ENCODE results near the gene MPRIP.

The MPRIP gene

GRCh38 chr17:17111401-17112393 lies 69.4 kb downstream of the MPRIP start:
- DNase-seq, result no peak

GRCh38 chr17:17112628-17113200 lies 70.5 kb downstream of the MPRIP start:
- DNase-seq, result no peak

- no peak for DNase-seq
These were observed 72.5 kb downstream of the MPRIP start for GRCh38 chr17:17114592-17115225.

GRCh38 chr17:17115620-17116019 lies 73.4 kb downstream of the MPRIP start:
- DNase-seq, result no peak

- DNase-seq, result no peak
These were observed 74.1 kb downstream of the MPRIP start for GRCh38 chr17:17116406-17116805.

GRCh38 chr17:17117923-17118322 lies 75.7 kb downstream of the MPRIP start:
- DNase-seq, result no peak

GRCh38 chr17:17118399-17118798 lies 76.1 kb downstream of the MPRIP start:
- DNase-seq, result no peak

GRCh38 chr17:17119106-17119505 lies 76.8 kb downstream of the MPRIP start:
- no peak for DNase-seq

GRCh38 chr17:17119533-17119932 lies 77.3 kb downstream of the MPRIP start:
- DNase-seq, result no peak

GRCh38 chr17:17120294-17120693 lies 78.0 kb downstream of the MPRIP start:
- no peak for DNase-seq

- no peak for DNase-seq
These were observed 78.4 kb downstream of the MPRIP start for GRCh38 chr17:17120701-17121100.

- DNase-seq, result no peak
These were observed 78.9 kb downstream of the MPRIP start for GRCh38 chr17:17121162-17121561.

GRCh38 chr17:17122781-17123483 lies 80.7 kb downstream of the MPRIP start:
- DNase-seq, result no peak

GRCh38 chr17:17124341-17124740 lies 82.1 kb downstream of the MPRIP start:
- no peak for DNase-seq

- DNase-seq, result no peak
These were observed 83.2 kb downstream of the MPRIP start for GRCh38 chr17:17125136-17126084.

GRCh38 chr17:17126131-17127110 lies 84.2 kb downstream of the MPRIP start:
- DNase-seq, result no peak

GRCh38 chr17:17127156-17127555 lies 84.9 kb downstream of the MPRIP start:
- no peak for DNase-seq

GRCh38 chr17:17127730-17128291 lies 85.6 kb downstream of the MPRIP start:
- DNase-seq, result no peak

- no peak for DNase-seq
These were observed 86.3 kb downstream of the MPRIP start for GRCh38 chr17:17128476-17129075.

- DNase-seq, result no peak
These were observed 87.2 kb downstream of the MPRIP start for GRCh38 chr17:17129466-17129865.

All from activated gamma-delta T cell (primary cell).